Posterior vena cava (tissue), 2 donors: Measurements from ENCODE around the gene RBP4. TPM values are rescaled to one million over a fixed set of nuclear protein-coding genes. Genes with fewer than 3 reads are reported as not detected.

Experiments used
- total RNA-seq, 2 donors: library from RNA; stranded (reverse); fragmentation: NEBNext Ultra II Directional; extraction: Animal tissue kit (Norgen Biotek cat#: 25700); gene quantifications; one replicate each; pipeline ENCODE4 v1.2.1, GENCODE V29; 2021
- donor health status: DM: yes; HTN: yes; CAD: no.
- donor health status: DM: yes; HTN: yes; CAD: no.

Gene RBP4
- total RNA-seq, 2 donors from 2014 or later: 3.1 to 3.2 TPM

Other genes starting within 250 kb of the RBP4 start
- gene MYOF, start 118.9 kb downstream of the RBP4 start, total RNA-seq: 100 to 1,000 TPM; 182 to 227 TPM
- gene CEP55, start 104.6 kb downstream of the RBP4 start, total RNA-seq: 1 to 10 TPM in 1 of 2 donors, under 1 TPM in 1; 0.48 to 1.1 TPM
- gene FFAR4, start 34.6 kb downstream of the RBP4 start, total RNA-seq: under 1 TPM; 0.14 to 0.56 TPM
- gene PDE6C, start 11.3 kb upstream of the RBP4 start, total RNA-seq: not detected
- 10 to 100 TPM; 15.1 to 24.4 TPM for gene FRA10AC1, start 101.4 kb upstream of the RBP4 start, total RNA-seq
- 1 to 10 TPM in 1 of 2 donors, not detected in 1; 2.6 TPM for gene LGI1, start 156.7 kb upstream of the RBP4 start, total RNA-seq